Measurements from ENCODE around the gene USP48.

DNA sequence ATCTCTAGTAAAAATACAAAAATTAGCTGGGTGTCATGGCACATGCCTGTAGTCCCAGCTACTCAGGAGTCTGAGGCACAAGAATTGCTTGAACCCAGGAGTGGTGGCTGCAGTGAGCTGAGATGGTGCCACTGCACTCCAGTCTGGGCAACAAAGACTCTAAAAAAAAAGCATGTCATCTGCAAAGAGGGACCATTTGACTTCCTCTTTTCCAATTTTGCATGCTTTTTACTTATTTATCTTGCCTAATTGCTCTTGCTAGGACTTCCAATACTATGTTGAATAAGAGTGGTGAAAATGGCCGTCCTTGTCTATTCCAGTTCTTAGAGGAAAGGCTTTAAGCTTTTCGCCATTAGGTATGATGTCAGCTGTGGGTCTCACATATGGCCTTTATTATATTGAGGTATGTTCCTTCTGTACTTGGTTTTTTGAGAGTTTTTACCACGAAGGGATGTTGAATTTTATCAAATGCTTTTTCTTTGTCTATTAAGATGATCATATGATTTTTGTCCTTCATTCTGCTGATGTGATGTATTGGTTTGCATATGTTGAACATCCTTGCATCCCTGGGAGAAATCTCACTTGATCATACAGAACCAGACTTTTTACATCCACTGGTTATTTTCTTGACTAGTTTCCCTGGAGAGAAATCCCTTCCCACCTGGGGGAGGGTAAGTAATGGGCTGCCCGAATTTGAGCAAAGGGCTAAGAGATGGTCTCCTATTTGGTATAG, 96.8 kb downstream of the USP48 start:
- TF ChIP-seq POLR2A (IDR thresholded peaks at IDR 0.05) (no peak), CTCF (IDR thresholded peaks at IDR 0.05 in 8 of 11, conservative IDR thresholded peaks at IDR 0.05 in 3 of 11) (no peak)

Data from spleen (tissue), 7 donors.